GM12801 (cell line): Measurements from ENCODE around the gene DBNDD2.

ENCODE experiments used
- CTCF ChIP-seq: IDR thresholded peaks from one replicate; pipeline ENCODE4 v1.5.1; 2011; ENCODE audit warnings: control low read depth; ENCODE audit not compliant: insufficient read length; ENCODE audit errors: extremely low read depth

The DBNDD2 gene

GRCh38 chr20:45402946-45403345 lies 5.1 kb upstream of the DBNDD2 start:
- no peak for TF ChIP-seq CTCF

- TF ChIP-seq CTCF, result no peak
Measured at GRCh38 chr20:45404438-45404837, 3.7 kb upstream of the DBNDD2 start.

- TF ChIP-seq CTCF, result no peak
Measured at GRCh38 chr20:45405571-45406259, 2.4 kb upstream of the DBNDD2 start.

- TF ChIP-seq CTCF, result no peak
Measured at GRCh38 chr20:45406260-45407066, 1.6 kb upstream of the DBNDD2 start.

GRCh38 chr20:45407067-45407745 lies 883 bp upstream of the DBNDD2 start:
- TF ChIP-seq CTCF, result no peak

GRCh38 chr20:45408646-45409213 lies 641 bp downstream of the DBNDD2 start:
- TF ChIP-seq CTCF, result no peak
